ENCODE data around the gene NAE1.

- TF ChIP-seq CTCF (conservative IDR thresholded peaks at IDR 0.05; ENCODE audit: low read length), result no peak
- no peak for TF ChIP-seq EZH2phosphoT487 (IDR thresholded peaks at IDR 0.05; ENCODE audit: borderline replicate concordance)
These were observed 41.1 kb upstream of the NAE1 start for GRCh38 chr16:66871840-66872239.
